GM12872 (cell line): ENCODE measurements around the gene SEMA5A.

Experiments used
- CTCF ChIP-seq: IDR thresholded peaks from 3 replicates; pipeline ENCODE4 v1.5.1; 2011; ENCODE audit warnings: low read depth, mild to moderate bottlenecking, low read length, moderate library complexity; ENCODE audit not compliant: insufficient read depth

Gene SEMA5A

GRCh38 chr5:9212605-9213004 is 333.3 kb downstream of the SEMA5A start:
- no peak for TF ChIP-seq CTCF

GRCh38 chr5:9209846-9210492 is 335.9 kb downstream of the SEMA5A start:
- no peak for TF ChIP-seq CTCF

GRCh38 chr5:9207817-9208418 is 338.0 kb downstream of the SEMA5A start:
- peak; percentile 28; the same call in 1 of the 3 replicates for TF ChIP-seq CTCF

GRCh38 chr5:9202636-9203035 is 343.2 kb downstream of the SEMA5A start:
- TF ChIP-seq CTCF, result no peak

GRCh38 chr5:9201761-9202160 is 344.1 kb downstream of the SEMA5A start:
- TF ChIP-seq CTCF, result no peak

GRCh38 chr5:9201011-9201410 is 344.9 kb downstream of the SEMA5A start:
- TF ChIP-seq CTCF, result no peak

- TF ChIP-seq CTCF, result no peak
Measured at GRCh38 chr5:9198394-9198793, 347.5 kb downstream of the SEMA5A start.

- no peak for TF ChIP-seq CTCF
Measured at GRCh38 chr5:9197881-9198260, 348.0 kb downstream of the SEMA5A start.
